GM18868 (cell line): ENCODE data around the gene HSPA12A.

ENCODE experiments used
- ATAC-seq: cut with Tn5 transposase; IDR thresholded peaks from one replicate; pipeline ENCODE4 v1.9.1; 2021; ENCODE audit warnings: mild to moderate bottlenecking, moderate library complexity; ENCODE audit not compliant: unreplicated experiment

The HSPA12A gene

DNA sequence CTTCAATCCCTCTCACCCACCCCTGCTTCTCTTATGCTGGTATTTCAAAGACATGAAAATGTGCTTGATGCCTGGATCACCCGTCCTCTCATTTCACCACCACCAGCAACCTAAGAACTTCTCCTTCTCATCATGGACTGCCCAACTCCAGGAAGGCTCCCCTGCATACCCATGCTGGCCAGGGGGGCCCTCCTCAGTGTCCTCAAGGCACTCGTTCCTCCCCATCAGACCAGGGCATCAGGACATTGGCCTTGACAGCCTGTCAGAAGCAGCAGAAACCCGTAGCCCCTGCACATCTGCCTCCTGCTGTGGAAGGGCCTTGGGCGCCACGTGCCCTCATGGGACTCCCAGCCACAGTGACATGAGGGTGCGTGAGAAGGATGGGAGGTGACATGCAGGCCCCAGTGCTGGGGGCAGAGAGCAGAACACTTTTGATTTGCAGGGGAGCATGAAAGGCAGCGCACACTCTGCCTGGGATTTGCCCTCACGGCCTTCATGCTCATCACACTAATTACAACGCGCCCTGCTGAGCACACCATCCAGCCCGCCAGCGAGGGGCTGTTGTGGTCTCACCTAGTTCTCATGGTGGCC, 1.9 kb upstream of the HSPA12A start:
- no peak for ATAC-seq

DNA sequence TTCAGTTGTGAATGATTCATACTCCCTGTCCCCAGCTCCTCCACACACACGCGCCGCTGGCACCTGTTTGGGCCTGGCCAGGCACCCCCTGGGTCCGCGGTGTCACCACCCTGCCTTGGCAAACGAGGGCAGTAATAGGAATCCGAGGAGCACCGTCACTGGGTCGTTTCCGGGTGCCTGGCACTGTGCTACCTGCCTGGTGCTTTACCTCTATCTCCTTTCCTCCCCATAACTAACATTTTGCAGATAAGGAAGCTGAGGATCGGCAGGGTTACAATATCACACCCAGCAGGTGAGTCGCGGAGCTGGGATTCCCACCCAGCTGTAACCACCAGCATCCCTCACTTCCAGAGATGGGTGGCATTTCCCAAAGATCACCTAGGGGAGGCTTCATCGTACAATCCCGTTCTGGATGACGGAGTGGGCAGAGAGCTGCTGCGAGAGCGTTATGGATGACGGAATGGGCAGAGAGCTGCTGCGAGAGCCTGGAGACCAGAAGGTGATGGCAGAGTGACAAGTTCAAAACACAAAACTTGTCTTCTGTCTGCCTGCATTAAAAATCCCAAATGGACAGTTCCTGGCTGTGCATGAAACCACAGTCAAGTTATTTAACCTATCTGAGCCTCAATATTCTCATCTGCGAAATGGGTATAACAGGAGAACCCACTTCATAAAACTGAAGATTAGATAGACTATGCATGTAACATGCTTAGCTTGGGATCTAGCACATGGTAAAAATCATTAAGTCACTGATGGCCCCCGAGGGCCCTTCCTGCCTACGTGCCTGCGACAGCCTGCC, 1.1 kb upstream of the HSPA12A start:
- ATAC-seq = no peak

DNA sequence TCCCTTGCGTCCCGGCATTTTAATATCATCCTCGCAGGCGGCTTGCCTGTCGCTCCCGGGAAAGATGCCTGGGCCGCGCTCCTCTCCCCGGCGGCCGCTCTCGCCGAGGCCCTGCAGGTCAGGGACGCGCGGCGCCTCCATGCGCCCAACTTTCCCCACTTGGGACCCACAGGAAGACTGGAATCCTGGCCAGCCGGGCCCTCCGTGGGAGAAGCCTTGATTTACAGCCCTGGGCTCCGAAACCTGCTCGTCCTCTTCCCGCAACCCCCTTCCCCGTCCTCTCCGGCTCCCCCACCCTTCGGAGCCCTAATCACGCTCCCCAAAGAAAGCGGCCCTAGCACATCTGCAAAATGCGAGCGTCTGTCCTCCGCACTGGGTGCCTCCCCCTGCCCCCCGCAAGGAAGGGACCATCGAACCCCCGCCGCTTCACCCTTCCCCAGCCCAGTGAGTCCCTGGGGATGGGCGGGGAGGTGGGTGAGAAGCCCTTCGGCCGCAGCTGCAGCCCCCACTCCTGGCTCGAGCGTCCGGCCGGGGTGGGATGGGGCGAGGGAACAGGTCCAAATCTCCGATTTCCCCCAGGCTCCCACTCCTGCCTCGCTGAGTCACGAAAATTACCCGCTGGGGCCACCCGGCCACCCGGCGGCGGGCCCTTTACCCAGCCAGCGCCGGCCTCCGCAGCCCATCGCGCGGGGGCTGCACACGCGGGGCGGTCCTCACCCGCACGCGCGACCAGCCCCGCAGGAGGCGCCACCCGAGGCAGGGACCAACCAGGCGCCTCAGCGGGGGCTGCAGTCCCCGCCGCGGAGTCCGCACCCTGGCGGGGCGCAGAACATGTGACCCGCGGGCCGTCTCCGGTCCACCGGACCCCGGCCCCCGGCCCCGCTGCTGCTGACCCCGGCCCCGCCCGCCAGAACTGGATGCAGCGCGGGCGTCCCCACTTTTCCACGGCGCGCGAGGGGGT, 695 bp downstream of the HSPA12A start:
- peak; percentile 7 for ATAC-seq

DNA sequence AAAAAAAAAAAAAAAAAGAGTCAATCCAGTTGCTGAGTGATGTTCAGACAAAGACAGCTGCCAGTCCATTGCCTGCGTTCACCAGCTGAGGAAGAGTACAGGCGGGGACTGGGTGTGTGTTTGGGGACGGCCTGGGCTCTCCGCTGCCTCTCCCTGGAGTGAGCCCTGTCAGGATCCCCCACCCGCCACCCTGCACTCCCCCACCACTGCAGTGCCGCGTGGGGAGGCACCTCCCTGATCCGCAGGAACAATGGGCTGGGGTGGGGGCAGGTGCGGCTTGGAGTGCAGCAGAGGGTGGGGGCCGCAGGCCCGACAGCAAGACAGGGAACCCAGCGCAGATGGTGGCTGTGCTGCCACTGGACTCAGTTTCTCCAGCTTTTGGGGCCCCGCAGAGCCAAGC, 1.4 kb downstream of the HSPA12A start:
- no peak for ATAC-seq

DNA sequence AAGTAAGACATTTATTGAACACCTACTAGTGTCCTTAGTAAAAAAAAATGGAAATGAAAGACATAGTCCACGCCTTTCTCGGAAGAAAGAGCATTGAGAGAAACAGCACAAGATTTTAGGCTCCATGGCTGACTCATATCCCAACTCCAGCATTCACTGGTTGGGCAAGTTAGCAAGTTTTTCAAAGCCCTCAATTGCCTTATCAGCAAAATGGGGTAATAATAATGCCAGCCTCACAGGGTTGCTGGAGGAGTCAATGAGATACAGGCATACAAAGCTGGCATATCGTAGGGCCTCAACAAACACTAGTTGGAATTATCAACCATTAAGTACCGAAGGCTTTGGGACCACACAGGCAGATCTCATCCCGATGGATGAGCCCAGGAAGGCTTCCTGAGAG, 4.0 kb downstream of the HSPA12A start:
- ATAC-seq = no peak

DNA sequence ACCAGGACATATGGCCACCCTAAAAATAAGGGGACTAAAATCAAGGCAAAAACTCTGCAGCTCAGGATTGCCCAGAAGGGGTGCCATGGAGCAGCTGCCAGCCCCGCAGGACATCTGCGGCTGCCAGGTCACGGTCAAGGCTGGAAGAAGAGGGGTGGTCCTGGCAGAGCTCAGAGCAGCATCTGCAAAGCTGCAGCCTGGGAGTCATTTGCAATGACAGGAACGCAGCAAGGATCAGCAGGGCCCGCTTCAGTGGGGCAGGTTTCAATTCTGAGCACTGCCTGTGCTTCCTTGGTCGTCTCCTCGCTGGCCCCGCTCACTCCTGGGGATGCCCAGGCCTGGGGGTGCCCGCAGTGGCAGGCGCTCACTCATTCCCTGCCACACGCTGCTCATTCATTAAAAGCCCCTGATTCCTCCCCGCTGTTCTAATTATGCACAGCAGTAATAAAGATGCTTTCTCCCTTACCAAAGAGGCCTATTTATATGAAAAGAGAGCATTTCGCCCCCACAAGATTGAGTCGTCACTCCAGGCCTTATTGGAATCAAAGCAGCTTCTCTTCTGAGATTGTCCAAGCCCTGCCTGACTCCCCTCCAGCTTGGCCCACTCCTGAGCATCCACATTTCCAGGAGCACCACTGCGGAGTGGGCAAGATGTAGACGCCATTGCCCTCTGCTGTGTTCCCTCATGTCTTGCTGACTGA, 4.6 kb downstream of the HSPA12A start:
- no peak for ATAC-seq

DNA sequence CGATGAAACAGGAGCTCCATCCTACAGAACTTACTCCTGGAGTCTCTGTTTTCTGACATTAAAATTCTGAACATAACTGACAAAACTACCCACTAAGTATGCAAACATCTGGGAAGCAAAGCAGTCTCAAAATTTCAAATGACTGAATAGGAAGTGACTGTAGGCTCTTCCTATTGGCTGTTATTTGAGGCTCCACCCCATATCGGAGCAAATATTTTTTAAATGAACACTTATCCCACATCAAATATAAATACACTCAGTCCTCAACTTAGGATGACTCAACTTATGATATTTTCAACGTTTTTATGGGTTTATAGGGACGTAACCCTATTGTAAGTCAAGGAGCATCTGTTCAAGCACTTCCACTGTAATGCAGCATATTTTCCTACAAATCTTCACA, 8.8 kb downstream of the HSPA12A start:
- no peak for ATAC-seq

DNA sequence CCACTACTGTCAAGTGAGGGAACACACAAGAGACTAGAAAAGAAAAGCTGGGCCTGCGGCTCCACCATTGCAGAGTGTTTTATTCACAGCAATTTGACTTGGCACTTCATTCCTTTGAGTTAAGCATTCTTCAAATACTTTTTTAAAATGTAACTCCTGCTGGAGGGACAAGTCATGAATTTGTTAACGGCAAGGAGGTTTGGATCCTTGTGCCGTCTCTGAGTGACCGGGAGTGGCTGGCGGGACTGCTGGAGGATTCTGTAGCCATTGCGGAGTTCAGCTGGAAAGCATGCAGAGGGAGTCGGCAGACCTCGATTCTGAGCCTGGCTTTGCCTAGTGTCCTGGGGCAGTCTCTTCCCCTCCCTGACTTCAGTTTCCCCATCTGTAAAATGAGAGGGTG, 9.8 kb downstream of the HSPA12A start:
- no peak for ATAC-seq

DNA sequence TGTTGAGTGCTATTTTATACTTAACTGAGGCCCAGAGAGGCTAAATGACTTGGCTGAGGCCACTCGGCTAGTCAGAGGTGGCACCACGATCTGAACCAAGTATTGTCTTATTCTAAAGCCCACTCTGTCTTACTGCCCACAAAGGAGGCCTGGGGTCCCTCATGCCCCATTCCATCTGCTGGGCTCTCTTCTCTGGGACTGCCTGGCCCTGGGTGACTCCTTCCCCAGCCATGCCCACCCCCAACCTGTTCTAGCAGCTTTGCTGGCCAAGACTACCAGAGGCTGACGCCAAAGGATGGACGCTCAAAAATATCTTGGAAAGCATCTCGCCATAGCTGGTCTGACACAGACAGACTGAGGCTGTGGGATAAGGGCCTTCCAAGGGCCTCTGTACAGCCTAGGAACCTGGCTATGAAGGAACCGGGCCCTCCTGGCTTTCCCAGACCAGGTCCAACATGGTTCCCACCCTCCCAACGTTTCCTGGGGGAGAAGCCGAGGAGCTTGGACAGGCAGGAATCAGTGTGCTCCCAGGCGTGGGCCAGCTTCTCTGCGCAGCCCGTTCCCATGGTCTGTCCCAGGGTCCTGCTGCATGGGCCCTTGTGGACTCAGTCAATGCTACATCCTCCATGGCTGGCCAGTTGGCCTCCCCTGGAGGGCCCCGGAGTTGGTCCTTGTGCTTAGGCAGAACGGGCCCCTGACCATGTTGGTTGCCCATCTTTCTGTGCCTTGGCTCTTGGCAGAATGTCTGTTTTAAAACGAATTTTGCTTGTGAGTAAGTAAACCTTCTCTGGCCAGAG, 11.7 kb downstream of the HSPA12A start:
- no peak for ATAC-seq

DNA sequence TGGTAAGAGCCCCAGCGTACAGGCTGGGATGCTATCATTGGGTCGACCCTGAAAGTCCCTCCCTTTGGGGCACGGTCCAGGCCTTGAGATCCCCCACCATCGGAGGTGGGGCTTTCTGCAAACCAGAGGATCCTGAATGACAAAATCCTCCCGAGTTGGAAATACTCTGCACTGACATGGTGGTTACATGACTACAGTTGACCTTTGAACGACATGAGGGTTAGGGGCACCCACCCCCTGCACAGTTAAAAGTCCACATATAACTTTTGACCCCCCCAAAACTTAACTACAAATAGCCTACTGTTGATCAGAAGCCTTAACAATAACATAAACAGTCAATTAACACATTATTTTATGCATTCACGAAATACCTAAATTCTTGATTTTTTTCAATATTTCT, 13.1 kb downstream of the HSPA12A start:
- ATAC-seq = no peak

DNA sequence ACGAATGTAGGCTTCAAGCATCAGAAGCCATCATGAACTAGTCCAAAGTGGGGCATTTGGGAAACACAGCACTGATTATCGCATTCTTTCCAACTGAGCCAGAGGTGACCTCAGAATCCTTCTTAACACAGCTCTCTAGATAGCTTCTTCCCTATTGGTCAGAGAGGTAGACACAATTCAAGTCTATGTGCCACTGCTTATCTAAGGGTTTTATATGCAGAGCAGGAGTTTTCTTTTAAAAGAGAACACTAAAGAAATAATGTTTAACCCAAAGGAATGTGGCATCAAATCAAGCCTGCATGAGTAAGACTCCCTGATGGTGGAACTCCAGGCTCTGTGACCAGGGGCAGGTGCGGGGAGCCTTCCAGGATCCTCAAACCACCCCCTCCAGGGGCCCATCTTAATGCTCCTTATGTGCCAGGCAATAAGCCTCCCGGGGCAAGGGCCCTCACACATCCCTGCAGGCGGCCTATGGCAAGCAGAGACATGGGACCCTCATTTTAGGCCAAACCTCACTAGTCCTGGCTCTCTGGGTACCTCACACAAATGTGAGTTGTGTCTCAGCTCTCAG, 13.8 kb downstream of the HSPA12A start:
- no peak for ATAC-seq

DNA sequence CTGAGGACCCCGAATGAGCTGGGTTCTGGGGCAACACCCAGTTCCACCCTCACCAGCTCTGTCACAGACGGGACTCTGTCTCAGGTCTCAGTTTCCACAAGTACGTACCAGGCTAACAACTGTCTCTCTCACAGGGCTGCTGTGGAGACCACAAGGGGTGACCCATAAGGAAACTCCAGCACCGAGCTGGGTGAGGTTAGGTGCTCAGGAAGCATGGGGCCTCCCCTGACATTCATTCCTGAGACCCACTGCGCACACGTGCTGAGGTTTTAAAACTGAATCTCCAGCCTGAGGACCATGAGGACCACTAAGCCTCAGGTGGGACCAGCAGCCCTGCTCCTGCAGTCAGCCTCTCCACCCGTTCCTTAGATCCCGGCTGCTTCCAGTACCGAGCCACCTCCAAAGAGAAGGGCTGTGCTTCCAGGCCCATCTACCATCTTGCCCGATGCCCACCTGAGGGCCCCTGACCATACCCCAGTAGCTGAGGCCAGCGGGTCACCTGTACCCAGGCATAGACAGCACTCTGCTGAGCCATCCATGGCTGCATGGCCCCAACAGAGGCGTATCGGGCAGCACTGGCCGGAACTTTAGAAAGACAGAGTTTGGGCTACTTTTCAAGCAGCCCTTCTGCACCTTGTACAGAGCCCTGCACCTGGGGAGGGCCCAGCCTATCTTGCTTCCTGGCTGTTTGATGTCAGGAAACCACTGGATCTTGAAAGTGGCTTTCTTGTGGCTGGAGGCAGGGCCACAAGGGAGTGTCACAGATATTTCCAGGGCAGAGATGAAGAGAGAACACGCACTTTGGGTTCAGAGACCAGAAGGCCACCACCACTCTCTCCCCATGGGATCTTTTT, 18.7 kb downstream of the HSPA12A start:
- no peak for ATAC-seq

DNA sequence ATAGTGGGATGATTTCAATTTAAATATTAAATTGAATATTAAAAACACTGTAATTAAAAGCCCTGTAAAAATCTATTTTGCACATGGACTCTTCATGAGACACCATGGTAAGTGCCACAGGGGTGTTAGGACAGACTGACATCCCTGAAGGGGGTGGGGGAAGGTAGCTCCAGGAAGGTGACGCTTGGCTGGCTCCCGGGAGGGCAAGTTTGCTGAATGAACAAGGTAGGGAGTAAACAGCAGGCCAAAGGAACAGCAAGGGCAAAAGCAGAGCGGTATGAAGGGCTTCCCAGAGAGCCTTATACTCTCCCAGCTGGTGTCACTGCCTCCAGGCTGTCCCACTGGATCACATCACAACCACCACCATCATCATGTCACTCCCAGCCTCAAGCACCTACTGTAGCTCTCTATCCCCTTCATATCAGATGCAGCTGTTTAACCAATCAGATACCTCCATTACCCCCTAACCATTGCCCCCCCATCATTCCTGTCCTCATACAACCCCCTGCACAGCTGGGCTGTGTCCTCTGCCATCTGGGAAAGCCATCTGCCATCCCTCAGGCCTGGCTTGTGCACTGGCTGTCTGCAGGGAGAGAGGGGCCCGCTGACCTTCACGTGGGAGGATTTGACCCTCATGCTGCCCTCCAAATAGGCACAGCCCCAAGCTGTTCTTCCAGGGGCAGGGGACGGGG, 19.5 kb downstream of the HSPA12A start:
- ATAC-seq = no peak

DNA sequence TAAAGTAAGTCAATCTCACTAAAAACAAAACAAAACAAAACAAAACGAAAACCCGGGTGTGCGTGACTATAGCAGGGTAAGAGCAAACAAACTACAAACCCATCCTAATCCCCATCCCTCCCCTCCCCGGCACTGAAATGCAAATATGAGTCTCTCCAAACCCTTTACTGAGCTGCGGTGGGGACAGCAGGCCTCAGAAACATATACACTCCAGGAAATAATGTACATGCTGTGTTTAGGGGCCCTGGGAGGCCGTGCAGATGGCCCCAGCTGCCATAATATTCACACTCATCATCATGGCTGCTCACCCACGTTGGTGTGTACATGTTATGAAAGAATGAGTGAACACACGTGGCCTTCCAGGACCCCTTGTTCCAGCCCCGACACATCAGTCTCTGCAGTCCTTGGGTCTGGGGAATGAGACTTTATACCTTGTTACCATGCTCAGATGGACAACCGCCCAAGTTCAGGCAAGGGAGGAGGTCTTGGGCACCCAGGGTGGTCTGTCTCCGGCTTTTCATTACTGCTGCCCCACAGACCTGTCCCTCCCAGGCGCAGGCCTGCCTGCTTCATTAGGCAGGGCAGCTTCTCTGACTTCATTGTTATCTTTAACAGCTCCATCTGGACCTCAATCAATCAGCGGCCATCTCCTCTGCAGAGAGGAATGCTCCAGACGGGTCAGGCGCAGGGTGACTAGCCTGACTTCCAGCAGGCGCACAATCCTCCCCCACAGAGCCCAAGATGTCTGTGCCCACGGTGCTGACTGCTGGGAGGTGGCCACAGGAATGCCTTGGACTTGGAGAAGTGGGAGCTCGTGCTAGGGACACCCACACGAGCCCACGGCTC, 20.6 kb downstream of the HSPA12A start:
- no peak for ATAC-seq

DNA sequence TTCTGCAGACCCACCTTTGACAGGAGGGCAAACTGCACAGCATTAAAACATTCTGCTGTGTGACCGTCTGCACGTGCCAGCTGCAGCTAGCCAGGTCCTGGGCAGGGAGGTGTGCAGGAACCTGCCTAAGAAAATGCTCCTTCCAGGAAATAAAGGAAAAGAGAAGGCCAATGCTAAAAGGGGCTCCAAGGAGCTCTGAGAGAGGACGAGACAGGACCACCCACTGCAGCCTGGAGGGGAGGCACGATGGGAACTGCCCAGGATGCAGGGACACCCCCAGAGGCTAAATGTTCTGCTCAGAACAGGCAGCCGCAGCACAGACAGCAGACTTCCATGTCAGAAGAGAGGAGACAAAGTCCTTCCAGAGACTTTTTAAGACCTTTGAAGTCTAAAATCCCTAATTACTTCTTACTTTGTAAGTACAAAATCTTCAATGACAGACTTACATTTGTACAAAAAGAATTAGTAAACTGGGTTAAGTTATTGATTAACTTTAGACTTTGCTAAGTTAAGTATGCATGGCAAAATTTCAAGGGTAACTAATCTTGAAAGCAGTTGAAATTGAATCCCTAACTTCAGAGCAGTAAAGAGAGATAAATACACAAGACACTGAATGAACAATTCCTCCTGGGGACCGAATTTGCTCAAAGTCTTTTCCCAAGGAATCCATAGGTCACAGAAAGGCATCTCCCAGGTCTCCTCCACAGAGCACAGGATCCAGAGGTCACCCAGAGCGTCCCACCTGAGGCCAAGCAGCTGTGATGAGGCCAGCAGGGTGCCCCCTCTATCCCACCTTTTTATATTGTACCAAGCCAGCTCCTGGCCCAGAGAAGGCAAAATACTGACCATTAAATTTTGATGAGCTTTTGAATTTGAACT, 21.5 kb downstream of the HSPA12A start:
- ATAC-seq = no peak

DNA sequence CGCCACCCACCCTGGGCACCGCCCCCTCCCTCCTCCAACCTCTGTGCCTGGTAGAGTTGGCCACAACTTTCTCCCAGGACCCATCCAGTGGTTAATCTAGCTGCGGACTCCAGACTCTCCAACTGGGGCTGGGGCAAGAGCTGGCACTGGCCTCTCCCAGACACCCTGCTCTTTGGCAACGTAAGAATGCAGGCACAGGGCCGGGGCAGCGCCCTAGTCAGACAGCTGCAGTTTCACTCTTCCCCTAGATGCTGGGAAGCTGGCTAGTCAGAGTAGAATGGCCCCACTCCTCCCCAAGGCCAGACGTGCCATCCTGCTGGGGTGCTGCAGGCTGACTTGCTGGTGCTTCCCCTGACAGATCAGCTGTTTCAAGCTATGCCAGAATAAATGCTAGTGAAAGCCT, 22.1 kb downstream of the HSPA12A start:
- ATAC-seq = no peak
